ENCODE results near the gene SLC9A9. TPM values are rescaled to one million over a fixed set of nuclear protein-coding genes. Genes with fewer than 3 reads are reported as not detected.
A peak's percentile ranks its signal among the peaks of the same experiment; 100 is the strongest.
"Not testable (repeated sequence)": the region's sequence is repeated elsewhere in the genome, so short reads cannot be mapped to it uniquely, and the experiment has no call there.

The SLC9A9 gene
- total RNA-seq, 4 donors from 2014 or later, result 7.8 to 19.6 (median 13.4) TPM

GRCh38 chr3:143700431-143700975 lies 147.8 kb downstream of the SLC9A9 start:
- Histone ChIP-seq H3K4me3 (replicated peaks in 1 of 3) (no peak overlapping the region), H3K27ac (no peak overlapping the region), H3K36me3 (no peaks in the 10 kb centered on the region), H3K4me1 (peaks cover 0 to 8% of the 10 kb centered on the region in 2 donors), H3K9me3 (no peaks in the 10 kb centered on the region), H3K27me3 (no peaks in the 10 kb centered on the region)
- 93 to 100% methylated on average over 1 of the region's 1 CpG for WGBS, 2 donors
- no peak for DNase-seq
- TF ChIP-seq POLR2A (IDR thresholded peaks at IDR 0.05), result no peak
- no peak for TF ChIP-seq CTCF (IDR thresholded peaks at IDR 0.05)
- intact Hi-C loops (cut with DNase I), result no loop called here

- Histone ChIP-seq H3K27me3 (no peaks in the 10 kb centered on the region), H3K4me1 (peaks cover 0 to 8% of the 10 kb centered on the region in 2 donors), H3K9me3 (no peaks in the 10 kb centered on the region), H3K36me3 (no peaks in the 10 kb centered on the region), H3K27ac (no peak overlapping the region), H3K4me3 (replicated peaks in 1 of 3) (no peak overlapping the region)
- 17 to 39% methylated on average over 3 of the region's 3 CpGs for WGBS, 2 donors
- intact Hi-C loops (cut with DNase I), result no loop called here
- TF ChIP-seq CTCF (IDR thresholded peaks at IDR 0.05) (no peak), POLR2A (IDR thresholded peaks at IDR 0.05) (no peak)
- DNase-seq, result peak; percentile 45 to 55
Measured at GRCh38 chr3:143699424-143699823, 148.8 kb downstream of the SLC9A9 start.

GRCh38 chr3:143698682-143699303 lies 149.5 kb downstream of the SLC9A9 start:
- WGBS, 2 donors, result 77 to 84% methylated on average over 3 of the region's 3 CpGs
- Histone ChIP-seq H3K4me1 (peaks cover 0 to 8% of the 10 kb centered on the region in 2 donors), H3K36me3 (no peaks in the 10 kb centered on the region), H3K27ac (no peak overlapping the region), H3K27me3 (no peaks in the 10 kb centered on the region), H3K4me3 (replicated peaks in 1 of 3) (no peak overlapping the region), H3K9me3 (no peaks in the 10 kb centered on the region)
- TF ChIP-seq POLR2A (IDR thresholded peaks at IDR 0.05) (no peak), CTCF (IDR thresholded peaks at IDR 0.05) (no peak)
- DNase-seq, result no peak
- intact Hi-C loops (cut with DNase I), result no loop called here

GRCh38 chr3:143697975-143698374 lies 150.3 kb downstream of the SLC9A9 start:
- WGBS, 2 donors, result 89 to 97% methylated on average over 4 of the region's 4 CpGs
- intact Hi-C loops (cut with DNase I), result no loop called here

GRCh38 chr3:143695333-143695732 lies 152.9 kb downstream of the SLC9A9 start:
- intact Hi-C loops (cut with DNase I); H3K9me3 ChIP-seq; H3K4me1 ChIP-seq; H3K27ac ChIP-seq; DNase-seq; H3K27me3 ChIP-seq; H3K36me3 ChIP-seq; H3K4me3 ChIP-seq (replicated peaks in 1 of 3): not testable (repeated sequence)
- 67 to 90% methylated on average over 2 of the region's 2 CpGs for WGBS, 2 donors

More at GRCh38 chr3:143697975-143698374, 150.3 kb downstream of the SLC9A9 start:
- Histone ChIP-seq H3K27me3 (no peaks in the 10 kb centered on the region), H3K9me3 (no peaks in the 10 kb centered on the region), H3K36me3 (no peaks in the 10 kb centered on the region), H3K27ac (no peak overlapping the region), H3K4me3 (replicated peaks in 1 of 3) (no peak overlapping the region), H3K4me1 (peaks cover 0 to 8% of the 10 kb centered on the region in 2 donors)
- DNase-seq, result no peak
- TF ChIP-seq POLR2A (IDR thresholded peaks at IDR 0.05) (no peak), CTCF (IDR thresholded peaks at IDR 0.05) (no peak)

All from thyroid gland (tissue), 4 donors.